Breast epithelium (tissue), 3 donors: Measurements from ENCODE around the gene GPR65.

Experiments
- CTCF ChIP-seq, 3 donors: fragments of 450-650 bp; IDR thresholded peaks; one replicate each; pipeline ENCODE4 v1.5.1; 2016 to 2017; ENCODE audit warnings: antibody characterized with exemption in 3 of 3, mild to moderate bottlenecking in 3 of 3, moderate library complexity in 3 of 3
- POLR2A ChIP-seq: fragments of 450-650 bp; IDR thresholded peaks from one replicate; pipeline ENCODE4 v1.6.1; 2016; ENCODE audit warnings: antibody characterized with exemption, mild to moderate bottlenecking, moderate library complexity
- POLR2AphosphoS5 ChIP-seq, 3 donors: sonication (generic); formaldehyde crosslinking; IDR thresholded peaks; one replicate each; pipeline ENCODE4 v1.6.1; 2017; ENCODE audit warnings: antibody characterized with exemption in 3 of 3

GRCh38 chr14:88037325-88037724 is 32.4 kb downstream of the GPR65 start:
- TF ChIP-seq CTCF (IDR thresholded peaks at IDR 0.05) (no peak), POLR2A (no peak), POLR2AphosphoS5 (IDR thresholded peaks at IDR 0.05) (no peak)
